HG03342 (cell line): ENCODE measurements around the gene LMO2.

Experiments
- ATAC-seq: cut with Tn5 transposase; IDR thresholded peaks from one replicate; pipeline ENCODE4 v1.9.1; 2021; ENCODE audit warnings: mild to moderate bottlenecking, moderate library complexity; ENCODE audit not compliant: unreplicated experiment

The LMO2 gene

DNA sequence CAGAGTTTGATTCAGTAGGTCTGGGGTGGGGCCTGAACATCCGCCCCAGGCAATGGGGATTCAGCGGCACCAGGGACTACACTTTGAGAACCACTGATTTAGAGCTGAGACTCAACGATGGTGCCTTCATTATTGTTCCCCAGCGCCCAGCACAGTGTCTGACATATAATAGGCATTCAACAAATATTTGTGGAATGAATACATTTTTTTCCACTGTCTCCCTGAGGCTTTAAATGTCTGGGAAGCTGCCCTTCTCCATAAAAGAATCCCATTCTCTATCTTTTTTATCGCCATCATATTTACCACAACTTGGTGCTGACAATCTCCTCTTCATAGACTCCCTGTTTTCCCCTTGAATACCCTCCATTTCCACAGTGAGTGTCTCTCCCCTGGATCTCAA lies 23.6 kb upstream of the LMO2 start:
- ATAC-seq = no peak

DNA sequence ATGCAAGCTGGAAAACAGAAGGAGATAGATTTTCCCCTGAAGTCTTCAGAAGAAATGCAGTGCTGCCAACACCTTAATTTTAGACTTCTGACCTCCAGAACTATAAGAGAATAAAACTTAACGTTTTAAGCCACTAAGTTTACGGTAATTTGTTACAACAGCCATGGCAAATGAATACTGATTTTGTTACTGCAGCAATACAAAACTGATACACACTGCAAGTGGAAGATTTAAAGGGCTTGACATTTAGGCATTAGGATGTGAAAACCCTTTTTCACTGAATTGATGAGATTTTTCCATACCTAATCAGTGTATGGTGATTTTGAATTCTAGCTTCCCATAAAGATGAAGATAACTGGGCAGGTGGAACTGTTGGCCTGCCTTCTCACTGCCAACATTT lies 22.1 kb upstream of the LMO2 start:
- ATAC-seq = no peak

DNA sequence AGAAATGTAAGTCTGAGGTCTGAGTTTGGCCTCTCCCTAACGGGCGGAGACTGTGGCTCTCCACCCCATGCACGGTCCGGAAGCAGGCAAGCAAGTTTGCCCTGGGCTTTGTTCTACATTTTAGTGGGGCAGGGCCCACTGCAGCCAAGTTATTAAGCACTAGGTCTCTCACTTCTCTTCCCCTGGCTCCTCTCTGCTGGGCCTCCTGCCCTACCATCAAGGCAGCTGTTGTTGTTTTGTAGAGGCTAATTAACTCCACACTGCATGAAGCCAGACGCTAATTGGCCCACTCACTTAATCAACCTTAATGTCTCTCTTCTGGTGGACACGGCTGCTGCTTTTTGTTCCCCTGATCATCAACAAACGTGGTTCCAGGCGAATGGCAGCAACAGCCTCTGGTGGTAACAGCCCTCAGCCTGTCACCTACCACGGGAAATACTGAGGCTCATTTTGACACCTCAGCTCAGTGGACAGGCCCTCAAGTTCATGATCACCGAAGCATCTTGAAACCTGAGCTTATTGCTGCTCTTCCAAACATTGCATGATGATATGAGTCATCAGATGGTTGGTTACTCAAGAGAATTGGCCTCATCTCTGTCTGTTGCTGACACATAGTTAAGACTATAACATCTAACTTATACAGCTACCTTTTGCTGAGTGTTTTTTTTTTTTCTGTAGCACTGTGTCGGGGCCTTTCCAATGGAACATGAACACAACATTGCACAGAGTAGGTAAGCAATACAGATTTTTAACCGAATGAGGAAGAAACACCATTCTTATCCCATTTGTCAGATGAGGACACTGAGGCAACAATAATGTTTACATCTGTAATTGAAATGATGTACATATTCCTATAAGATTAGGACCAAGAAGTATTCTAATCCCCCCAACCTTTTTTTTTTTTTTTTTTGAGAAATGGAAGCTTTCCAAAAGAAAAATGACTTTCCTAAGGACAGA lies 20.8 kb upstream of the LMO2 start:
- peak; percentile 87 for ATAC-seq

DNA sequence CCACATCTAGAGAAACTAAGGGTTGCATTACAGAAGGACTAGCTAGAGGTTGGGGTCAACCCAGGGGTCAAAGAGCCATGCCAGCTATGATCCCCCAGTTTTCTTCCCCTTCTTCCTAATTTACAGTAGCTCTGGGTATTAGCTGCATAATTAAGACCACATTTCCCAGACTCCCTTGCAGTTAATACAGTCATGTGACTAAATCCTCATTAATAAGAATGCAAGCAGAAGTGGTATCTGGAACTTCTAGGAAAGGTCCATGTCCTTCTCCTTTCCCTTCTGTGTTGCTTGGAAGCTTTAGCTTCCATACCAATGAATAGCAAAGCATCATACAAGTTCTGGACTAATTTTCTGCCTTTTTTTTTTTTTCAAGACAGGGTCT lies 19.1 kb upstream of the LMO2 start:
- ATAC-seq = no peak

DNA sequence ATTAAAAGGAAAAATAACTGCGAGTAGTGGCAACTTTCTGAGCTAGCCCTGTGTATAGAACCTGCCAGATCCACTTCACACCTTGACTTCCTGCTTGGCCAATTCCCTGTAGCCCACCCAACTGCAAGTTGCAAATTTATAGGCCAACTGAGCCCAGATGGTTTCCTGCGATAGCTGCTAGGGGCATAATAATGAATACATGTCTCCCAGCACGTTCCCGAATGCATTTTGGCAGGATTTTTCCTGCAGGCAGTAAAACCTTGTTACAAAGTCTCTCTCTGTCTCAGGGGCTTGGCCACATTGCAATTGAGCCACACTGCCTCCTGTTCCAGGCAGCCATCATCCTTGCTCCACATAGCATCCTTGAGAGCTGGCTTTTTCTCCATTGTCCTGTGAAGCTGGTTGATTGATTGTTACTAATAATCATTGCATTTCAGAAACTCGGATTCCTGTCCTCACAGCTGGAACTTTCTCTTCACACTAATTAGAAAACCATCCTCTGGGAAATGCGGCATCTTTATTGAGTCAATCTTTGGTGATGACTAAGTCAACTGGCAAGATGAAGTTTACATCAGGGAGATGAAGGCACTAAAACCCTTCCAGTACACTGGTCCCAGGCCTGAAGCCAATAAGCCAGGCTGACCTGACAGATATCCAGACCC lies 18.6 kb upstream of the LMO2 start:
- ATAC-seq = no peak

DNA sequence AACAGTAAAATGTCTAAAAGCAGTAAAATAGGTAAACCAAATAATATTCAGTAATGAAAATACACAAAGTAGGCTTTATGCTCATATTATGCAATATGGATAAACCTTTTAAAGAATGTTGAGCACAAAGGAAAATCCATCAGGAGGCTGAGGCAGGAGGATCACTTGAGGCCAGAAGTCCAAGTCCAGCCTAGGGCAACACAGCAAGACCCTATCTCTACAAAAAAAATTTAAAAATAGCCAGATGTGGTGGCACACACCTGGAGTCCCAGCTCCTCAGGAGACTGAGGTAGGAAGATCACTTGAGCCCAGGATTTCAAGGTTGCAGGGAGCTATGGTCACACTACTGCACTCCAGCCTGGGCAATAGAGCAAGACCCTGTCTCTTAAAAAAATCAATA lies 17.7 kb upstream of the LMO2 start:
- no peak for ATAC-seq

DNA sequence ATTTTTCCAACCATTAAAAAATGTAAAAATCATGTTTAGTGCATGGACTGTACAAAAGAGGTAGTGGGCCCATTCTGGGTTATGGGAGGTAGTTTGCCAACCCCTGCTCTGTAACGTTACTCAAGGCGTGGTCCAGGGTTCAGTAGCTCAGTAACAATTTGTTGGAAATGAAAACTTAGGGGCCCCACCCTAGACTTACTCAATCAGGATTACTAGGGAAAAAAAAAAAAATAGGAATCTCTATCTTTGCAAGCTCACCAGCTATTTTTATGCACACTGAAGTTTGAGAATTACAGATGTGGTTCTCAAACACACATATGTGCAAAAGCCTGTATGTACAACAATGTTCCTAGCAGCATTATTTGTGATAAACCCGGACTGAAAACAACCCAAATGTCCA lies 17.3 kb upstream of the LMO2 start:
- no peak for ATAC-seq

DNA sequence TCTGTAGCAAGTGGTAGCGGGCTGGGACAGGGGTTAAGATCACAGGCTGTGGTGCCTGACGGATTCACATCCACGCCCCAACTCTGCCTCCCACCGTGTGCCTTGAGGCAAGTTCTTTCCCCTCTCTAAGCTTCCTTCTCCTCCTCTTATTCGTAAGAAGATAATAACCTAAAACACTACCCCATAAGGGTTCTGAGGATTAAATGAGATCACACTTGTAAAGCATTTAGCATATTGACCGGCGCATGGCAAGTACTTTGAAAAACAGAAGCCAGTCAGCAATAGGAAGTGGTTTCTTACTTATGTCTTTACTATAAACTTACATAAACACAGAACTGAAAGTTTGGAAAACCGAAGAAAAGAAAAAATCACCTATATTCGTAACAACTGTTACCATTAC lies 15.5 kb upstream of the LMO2 start:
- no peak for ATAC-seq

DNA sequence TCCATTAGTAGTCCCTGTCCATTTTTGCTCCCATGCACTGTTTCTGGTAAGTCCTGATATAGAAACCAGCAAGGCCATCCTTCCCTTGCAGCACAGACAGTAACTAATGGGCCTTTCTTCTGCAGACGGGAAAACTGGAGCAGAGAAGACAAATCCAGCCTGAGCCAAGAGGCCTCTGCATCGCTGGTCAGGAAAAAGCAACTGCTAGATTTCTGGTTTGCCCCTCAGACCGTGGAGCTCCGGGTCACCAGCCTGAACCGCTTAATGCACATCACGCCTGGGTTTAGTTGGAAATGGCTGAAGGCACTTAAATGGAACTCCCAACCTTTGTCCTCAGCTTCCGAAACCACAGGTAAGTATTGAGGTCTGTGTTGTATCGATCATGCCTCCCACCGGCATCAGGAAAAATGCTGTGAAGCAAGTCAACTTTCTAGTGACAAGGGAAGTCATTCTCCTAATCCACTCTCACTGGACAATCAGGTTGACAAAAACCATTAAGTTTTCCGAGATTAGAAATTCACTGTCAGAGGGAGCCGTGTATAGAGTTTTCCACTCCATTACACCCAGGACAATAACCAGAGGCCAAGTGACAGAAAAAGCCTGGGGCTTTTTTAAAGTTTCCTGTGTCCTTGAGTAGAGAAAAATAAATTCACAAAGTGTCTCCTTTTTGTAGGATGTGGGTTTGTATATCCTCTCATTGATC lies 14.8 kb upstream of the LMO2 start:
- no peak for ATAC-seq

DNA sequence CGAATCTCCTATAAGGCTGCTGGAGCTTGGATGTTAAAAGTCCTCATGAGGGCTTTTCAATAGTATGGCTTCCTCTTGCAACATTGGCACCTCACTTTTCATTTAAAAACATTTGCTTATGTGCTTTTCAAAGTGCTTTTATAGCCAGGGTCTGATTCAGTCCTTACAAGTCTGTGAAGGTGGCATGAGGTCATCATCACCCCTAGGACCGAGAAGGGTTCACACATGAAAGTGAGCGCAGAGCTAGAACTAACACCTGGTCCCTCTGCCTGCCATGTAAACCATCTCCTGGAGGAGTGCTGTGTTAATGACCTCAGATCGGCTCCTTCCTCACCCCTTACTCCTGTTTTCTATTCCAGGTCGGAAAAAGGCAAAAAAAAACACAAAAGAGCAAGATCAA lies 12.2 kb upstream of the LMO2 start:
- ATAC-seq = no peak

DNA sequence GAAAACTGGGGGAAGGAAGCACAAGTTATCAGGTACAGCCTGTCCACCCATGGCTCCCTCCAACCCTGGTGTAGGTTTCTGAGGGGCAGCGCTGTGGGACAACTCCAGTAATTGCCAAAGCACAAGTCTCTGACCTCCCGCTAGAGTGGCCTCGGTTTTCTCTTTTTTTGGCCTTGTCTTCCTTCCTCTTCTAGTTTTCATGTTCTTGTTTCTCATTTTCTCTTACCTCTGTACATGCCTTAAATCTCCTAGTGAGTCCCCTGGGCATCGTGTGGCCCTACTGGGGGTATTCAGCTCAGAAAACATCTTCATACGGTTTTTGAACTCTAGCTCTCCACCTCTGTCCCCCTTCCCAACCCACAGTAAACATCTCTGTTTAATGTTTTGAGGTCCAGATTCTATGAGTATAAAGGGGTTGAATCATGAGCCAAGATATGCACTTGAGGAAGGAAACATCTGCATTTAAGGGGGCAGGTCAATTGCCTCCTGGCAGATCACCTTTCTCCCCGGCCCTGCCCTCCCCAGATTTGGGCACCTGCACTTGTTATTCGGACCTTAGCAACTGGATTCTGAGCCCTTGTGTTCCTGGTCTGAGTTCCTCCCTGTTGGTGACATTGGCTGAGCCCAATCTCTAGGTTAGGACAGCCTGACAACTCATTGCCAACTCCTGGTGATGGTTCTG lies 8.4 kb upstream of the LMO2 start:
- ATAC-seq = no peak

DNA sequence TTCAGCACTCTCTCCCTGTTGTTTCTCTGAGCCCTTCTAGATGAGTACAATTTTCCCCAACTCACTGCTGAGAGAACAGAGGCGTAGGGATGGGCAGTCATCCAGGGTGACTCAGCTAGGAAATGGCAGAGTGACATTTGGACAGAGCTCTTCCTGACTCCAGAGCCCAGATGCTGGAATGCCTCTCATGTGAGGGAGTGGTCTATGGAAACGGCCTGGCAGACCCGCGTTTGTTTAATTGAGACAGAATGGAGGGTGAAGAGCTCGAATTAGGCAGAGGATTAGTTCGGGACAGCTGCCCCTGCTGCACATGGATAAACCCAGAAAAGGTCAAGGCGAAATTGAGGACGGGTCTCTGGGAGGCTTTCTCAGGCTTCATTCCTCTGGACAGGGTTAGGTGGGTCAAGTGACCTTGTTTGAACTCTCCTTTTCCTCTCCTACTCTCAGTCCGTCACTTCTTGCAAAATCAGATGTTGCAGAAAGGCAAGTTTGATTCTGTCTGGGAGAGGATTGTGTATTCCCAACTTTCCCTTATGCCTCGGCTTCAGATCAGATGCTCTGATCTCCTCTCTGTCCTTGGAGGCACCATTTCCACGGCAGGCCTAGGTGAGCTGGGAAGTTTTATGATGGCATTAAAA lies 7.6 kb upstream of the LMO2 start:
- no peak for ATAC-seq

DNA sequence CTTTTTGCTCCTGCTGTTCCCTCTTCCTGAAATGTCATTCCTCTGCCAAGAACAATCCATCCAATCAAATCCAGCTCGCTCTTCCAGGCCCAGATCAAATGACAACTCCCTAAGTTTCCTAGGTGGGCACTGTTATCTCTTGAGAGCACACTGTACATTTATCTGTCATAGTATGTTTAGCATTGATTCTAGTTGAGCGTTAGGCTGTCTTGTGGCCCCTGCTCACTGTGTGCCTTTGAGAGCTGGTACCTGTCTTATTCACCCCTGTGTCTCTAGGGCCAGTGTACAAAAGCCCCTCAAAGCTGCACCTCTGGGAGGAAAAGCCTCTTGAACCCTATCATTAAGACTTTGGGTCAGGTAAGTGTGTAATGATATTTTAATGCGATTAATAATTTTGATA lies 7.1 kb upstream of the LMO2 start:
- no peak for ATAC-seq

DNA sequence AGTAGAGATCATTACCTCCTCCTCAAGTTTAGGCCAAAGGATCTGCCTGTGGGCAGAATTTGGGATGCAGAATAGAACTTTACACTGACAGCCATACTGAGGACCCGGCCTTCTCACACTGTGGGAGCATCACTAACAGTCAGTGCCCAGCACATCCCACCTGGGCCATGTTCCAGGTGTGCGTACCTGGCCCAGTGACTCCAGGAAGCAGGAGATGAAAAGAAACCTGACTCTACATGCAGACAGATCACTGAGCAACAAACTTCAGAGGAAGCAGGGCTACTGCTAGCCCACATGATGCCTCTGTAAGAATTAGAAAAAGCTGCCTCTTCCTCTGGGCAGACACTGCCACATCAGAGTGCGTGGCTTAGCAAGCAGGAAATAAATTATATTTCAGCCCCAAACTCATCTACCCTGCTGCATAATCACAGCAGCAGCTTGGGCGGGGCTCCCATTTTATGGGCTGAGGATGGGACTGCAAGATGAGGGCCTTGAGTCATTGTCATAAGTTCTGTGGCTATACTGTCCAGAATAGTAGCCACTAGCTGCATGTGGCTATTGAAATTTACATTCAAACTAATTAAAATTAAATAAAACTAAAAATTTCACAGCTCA lies 6.0 kb upstream of the LMO2 start:
- no peak for ATAC-seq

DNA sequence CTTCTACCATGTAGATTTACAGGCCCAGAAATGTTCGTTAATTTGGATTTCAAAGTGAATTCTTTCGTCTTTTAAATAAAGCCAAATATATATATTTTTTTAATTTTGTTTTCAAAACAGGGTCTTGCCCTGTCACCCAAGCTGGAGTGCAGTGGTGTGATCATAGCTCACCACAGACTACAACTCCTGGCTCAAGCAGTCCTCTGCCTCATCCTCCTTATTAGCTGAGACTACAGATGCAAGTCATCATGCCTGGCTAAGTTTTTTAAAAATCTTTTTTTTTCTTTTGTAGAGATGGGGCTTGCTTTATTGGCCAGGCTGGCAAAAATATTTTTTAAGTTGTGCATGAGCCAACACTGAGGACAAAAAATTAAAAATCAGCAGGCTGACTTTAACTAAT lies 5.0 kb upstream of the LMO2 start:
- no peak for ATAC-seq

DNA sequence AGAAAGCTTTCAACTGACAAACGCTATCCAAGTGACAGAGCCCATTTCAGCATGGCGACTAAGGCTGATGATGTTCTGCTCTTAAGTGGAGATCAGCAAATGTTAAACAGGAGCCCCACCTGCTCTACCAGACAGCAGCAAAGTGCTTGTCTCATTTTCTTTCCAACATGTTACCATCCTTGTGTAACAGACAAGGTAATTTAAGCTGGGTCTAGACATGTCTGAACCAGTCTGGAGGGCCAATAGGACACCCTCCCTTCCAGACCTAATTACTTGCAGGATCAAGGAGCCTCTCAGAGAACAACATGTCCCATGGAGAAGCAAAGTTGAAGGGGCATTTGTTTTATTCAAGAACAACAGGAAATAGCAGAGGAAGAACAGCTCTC lies 3.9 kb upstream of the LMO2 start:
- no peak for ATAC-seq

DNA sequence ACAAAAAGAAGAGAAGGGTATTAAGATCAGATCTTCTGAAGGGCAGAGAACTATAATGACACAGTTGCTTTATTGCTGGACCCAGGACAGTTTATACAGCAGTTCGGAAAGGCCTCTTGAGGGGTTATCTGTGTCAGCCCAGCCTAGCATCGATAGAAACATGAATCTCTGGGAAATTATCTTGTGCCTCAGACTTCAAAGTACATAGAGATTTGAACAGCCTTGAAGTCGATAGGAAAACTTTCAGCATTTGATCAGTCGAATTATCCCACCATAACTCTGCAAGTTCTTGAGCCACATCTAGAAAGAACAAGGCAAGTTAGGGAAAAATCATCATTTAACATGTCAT lies 2.5 kb upstream of the LMO2 start:
- ATAC-seq = no peak

DNA sequence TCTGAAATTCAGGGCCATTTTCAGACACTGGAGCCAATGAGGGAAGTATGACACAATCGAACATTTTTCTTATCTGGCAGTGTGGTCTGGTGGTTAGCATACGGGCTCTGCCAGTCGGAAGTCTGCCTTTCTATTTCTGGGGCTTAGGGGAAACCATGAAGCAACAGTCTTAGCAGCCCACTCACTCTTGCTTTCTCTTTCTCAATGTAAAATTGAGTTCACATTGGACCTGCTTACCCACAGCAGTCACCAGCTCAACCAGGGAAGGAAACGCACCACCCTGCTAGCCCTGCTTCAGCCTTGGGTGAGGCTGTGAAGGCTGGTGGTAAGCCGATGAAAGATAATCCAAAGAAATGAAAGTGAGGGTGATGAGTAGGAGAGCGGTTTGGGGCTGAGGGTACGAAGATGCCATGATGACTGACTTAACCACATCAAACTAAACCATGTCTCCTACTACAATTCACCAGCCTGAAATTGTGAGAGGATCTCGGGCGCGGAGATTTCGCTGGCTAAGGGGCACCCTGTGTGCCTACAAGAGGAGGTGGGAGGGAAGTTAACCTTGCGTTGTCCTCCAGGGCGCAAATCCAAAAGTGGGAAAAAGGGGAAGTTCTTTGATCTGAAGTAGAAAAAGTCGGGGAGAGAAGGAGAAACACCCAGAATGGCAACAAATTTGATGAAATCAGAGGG lies 2.0 kb upstream of the LMO2 start:
- ATAC-seq = peak; percentile 83

DNA sequence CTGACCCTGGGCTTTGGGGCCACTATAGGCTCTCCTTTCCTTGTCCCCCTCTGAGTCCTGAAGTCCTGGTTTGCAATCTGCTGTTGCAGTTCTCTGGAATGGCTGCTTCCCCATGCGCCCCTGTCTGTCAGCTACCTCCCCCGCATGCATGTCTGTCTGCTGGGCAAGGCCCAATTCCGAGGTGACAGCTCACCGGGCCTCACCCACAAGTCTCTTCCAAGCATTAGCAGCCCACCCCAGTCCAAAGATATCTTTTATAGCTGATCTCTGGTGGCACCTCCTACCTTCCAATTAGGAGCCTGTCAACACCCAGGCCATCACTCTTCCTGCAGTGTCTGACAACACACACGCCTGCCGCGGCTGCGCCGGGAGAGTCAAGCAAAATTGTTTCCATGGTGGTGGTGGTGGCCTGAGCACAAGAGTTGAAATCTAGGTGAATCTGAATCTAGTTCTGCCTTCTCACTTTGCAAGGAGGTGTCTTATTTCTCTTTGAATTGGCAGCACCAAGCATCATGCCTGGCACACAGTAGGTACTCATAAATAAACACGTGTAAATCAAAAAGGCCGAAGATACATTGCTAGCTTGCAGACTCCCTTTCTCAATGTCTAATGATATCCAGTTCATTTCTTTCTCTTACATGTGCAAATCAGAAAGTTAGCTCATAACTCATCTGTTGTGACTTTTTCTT lies 1.2 kb upstream of the LMO2 start:
- ATAC-seq = no peak
